Erythroblast (primary cell): ENCODE data around the gene TRAPPC5.

Source experiments
- GATA1 ChIP-seq: IDR thresholded peaks from 2 replicates; pipeline ENCODE4 v1.6.1; 2011; ENCODE audit warnings: low read depth, mild to moderate bottlenecking, control low read depth, low read length, moderate library complexity
- POLR2A ChIP-seq: IDR thresholded peaks from 2 replicates; pipeline ENCODE4 v1.6.1; 2011; ENCODE audit warnings: mild to moderate bottlenecking, low read length

- TF ChIP-seq POLR2A (no peak), GATA1 (no peak)
Measured at GRCh38 chr19:7631577-7631976, 49.1 kb upstream of the TRAPPC5 start.
